ENCODE data around the gene FGFR4. TPM values are rescaled to one million over a fixed set of nuclear protein-coding genes. Genes with fewer than 3 reads are reported as not detected.

The FGFR4 gene
- polyA plus RNA-seq, 2 donors: 1.3 to 1.4 TPM

- Histone ChIP-seq H3K36me3 (ENCODE audit: control insufficient read depth in 2 of 2, insufficient read depth in 2 of 2, low read length in 1 of 2) (no peaks in the 10 kb centered on the region), H3K27me3 (ENCODE audit: control insufficient read depth in 1 of 2, insufficient read depth in 2 of 2, low read length in 2 of 2) (no peaks in the 10 kb centered on the region), H3K4me1 (ENCODE audit: control insufficient read depth in 2 of 2, insufficient read depth in 2 of 2, low read length in 1 of 2) (peaks cover 4 to 11% of the 10 kb centered on the region in 2 donors), H3K27ac (ENCODE audit: low read depth in 2 of 2, low read length in 1 of 2) (no peak overlapping the region), H3K9me3 (ENCODE audit: control insufficient read depth in 2 of 2, insufficient read depth in 1 of 2, low read depth in 1 of 2, low read length in 1 of 2) (no peaks in the 10 kb centered on the region), H3K4me3 (ENCODE audit: low read depth in 1 of 2, low read length in 2 of 2) (no peak overlapping the region)
- 86 to 91% methylated on average over 3 of the region's 3 CpGs for WGBS, 2 donors
These were observed 4.5 kb downstream of the FGFR4 start for GRCh38 chr5:177091232-177091631.

GRCh38 chr5:177092178-177093081 is 5.7 kb downstream of the FGFR4 start:
- Histone ChIP-seq H3K4me3 (ENCODE audit: low read depth in 1 of 2, low read length in 2 of 2) (no peak overlapping the region), H3K4me1 (ENCODE audit: control insufficient read depth in 2 of 2, insufficient read depth in 2 of 2, low read length in 1 of 2) (peaks cover 0 to 5% of the 10 kb centered on the region in 2 donors), H3K36me3 (ENCODE audit: control insufficient read depth in 2 of 2, insufficient read depth in 2 of 2, low read length in 1 of 2) (no peaks in the 10 kb centered on the region), H3K27ac (ENCODE audit: low read depth in 2 of 2, low read length in 1 of 2) (no peak overlapping the region), H3K9me3 (ENCODE audit: control insufficient read depth in 2 of 2, insufficient read depth in 1 of 2, low read depth in 1 of 2, low read length in 1 of 2) (no peaks in the 10 kb centered on the region), H3K27me3 (ENCODE audit: control insufficient read depth in 1 of 2, insufficient read depth in 2 of 2, low read length in 2 of 2) (no peaks in the 10 kb centered on the region)
- WGBS, 2 donors: 90 to 91% methylated on average over 30 to 32 of the region's 32 CpGs

DNA sequence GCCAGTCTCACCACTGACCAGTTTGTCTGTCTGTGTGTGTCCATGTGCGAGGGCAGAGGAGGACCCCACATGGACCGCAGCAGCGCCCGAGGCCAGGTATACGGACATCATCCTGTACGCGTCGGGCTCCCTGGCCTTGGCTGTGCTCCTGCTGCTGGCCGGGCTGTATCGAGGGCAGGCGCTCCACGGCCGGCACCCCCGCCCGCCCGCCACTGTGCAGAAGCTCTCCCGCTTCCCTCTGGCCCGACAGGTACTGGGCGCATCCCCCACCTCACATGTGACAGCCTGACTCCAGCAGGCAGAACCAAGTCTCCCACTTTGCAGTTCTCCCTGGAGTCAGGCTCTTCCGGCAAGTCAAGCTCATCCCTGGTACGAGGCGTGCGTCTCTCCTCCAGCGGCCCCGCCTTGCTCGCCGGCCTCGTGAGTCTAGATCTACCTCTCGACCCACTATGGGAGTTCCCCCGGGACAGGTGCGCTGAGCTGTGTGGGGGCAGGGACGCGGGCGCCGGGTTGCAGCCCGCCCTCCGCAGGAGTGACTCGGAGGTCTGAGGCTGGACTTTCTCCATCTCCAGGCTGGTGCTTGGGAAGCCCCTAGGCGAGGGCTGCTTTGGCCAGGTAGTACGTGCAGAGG is 6.5 kb downstream of the FGFR4 start:
- no peak overlapping the region for H3K27ac ChIP-seq (ENCODE audit: low read depth in 2 of 2, low read length in 1 of 2)
- no peaks in the 10 kb centered on the region for H3K36me3 ChIP-seq (ENCODE audit: control insufficient read depth in 2 of 2, insufficient read depth in 2 of 2, low read length in 1 of 2)
- H3K27me3 ChIP-seq (ENCODE audit: control insufficient read depth in 1 of 2, insufficient read depth in 2 of 2, low read length in 2 of 2): no peaks in the 10 kb centered on the region
- no peak overlapping the region for H3K4me3 ChIP-seq (ENCODE audit: low read depth in 1 of 2, low read length in 2 of 2)
- H3K9me3 ChIP-seq (ENCODE audit: control insufficient read depth in 2 of 2, insufficient read depth in 1 of 2, low read depth in 1 of 2, low read length in 1 of 2): no peaks in the 10 kb centered on the region
- peaks cover 0 to 5% of the 10 kb centered on the region in 2 donors for H3K4me1 ChIP-seq (ENCODE audit: control insufficient read depth in 2 of 2, insufficient read depth in 2 of 2, low read length in 1 of 2)
- 95% methylated on average over 33 to 40 of the region's 40 CpGs for WGBS, 2 donors

- H3K9me3 ChIP-seq (ENCODE audit: control insufficient read depth in 2 of 2, insufficient read depth in 1 of 2, low read depth in 1 of 2, low read length in 1 of 2): no peaks in the 10 kb centered on the region
- peaks cover 0 to 5% of the 10 kb centered on the region in 2 donors for H3K4me1 ChIP-seq (ENCODE audit: control insufficient read depth in 2 of 2, insufficient read depth in 2 of 2, low read length in 1 of 2)
- H3K36me3 ChIP-seq (ENCODE audit: control insufficient read depth in 2 of 2, insufficient read depth in 2 of 2, low read length in 1 of 2): no peaks in the 10 kb centered on the region
- H3K27ac ChIP-seq (ENCODE audit: low read depth in 2 of 2, low read length in 1 of 2): no peak overlapping the region
- H3K27me3 ChIP-seq (ENCODE audit: control insufficient read depth in 1 of 2, insufficient read depth in 2 of 2, low read length in 2 of 2): no peaks in the 10 kb centered on the region
- no peak overlapping the region for H3K4me3 ChIP-seq (ENCODE audit: low read depth in 1 of 2, low read length in 2 of 2)
- 90 to 96% methylated on average over 6 of the region's 6 CpGs for WGBS, 2 donors
These were observed 7.1 kb downstream of the FGFR4 start for GRCh38 chr5:177093803-177094202.

- Histone ChIP-seq H3K4me3 (ENCODE audit: low read depth in 1 of 2, low read length in 2 of 2) (no peak overlapping the region), H3K27ac (ENCODE audit: low read depth in 2 of 2, low read length in 1 of 2) (no peak overlapping the region), H3K36me3 (ENCODE audit: control insufficient read depth in 2 of 2, insufficient read depth in 2 of 2, low read length in 1 of 2) (no peaks in the 10 kb centered on the region), H3K27me3 (ENCODE audit: control insufficient read depth in 1 of 2, insufficient read depth in 2 of 2, low read length in 2 of 2) (no peaks in the 10 kb centered on the region), H3K4me1 (ENCODE audit: control insufficient read depth in 2 of 2, insufficient read depth in 2 of 2, low read length in 1 of 2) (peaks cover 0 to 5% of the 10 kb centered on the region in 2 donors), H3K9me3 (ENCODE audit: control insufficient read depth in 2 of 2, insufficient read depth in 1 of 2, low read depth in 1 of 2, low read length in 1 of 2) (no peaks in the 10 kb centered on the region)
- 61 to 65% methylated on average over 12 of the region's 12 CpGs for WGBS, 2 donors
These were observed 7.7 kb downstream of the FGFR4 start for GRCh38 chr5:177094224-177095087.

- H3K36me3 ChIP-seq (ENCODE audit: control insufficient read depth in 2 of 2, insufficient read depth in 2 of 2, low read length in 1 of 2): no peaks in the 10 kb centered on the region
- H3K4me1 ChIP-seq (ENCODE audit: control insufficient read depth in 2 of 2, insufficient read depth in 2 of 2, low read length in 1 of 2): peaks cover 0 to 2% of the 10 kb centered on the region in 2 donors
- H3K27ac ChIP-seq (ENCODE audit: low read depth in 2 of 2, low read length in 1 of 2): no peak overlapping the region
- no peaks in the 10 kb centered on the region for H3K9me3 ChIP-seq (ENCODE audit: control insufficient read depth in 2 of 2, insufficient read depth in 1 of 2, low read depth in 1 of 2, low read length in 1 of 2)
- H3K27me3 ChIP-seq (ENCODE audit: control insufficient read depth in 1 of 2, insufficient read depth in 2 of 2, low read length in 2 of 2): no peaks in the 10 kb centered on the region
- no peak overlapping the region for H3K4me3 ChIP-seq (ENCODE audit: low read depth in 1 of 2, low read length in 2 of 2)
- 78 to 80% methylated on average over 28 of the region's 28 CpGs for WGBS, 2 donors
These were observed 8.5 kb downstream of the FGFR4 start for GRCh38 chr5:177095088-177095669.

- no peaks in the 10 kb centered on the region for H3K36me3 ChIP-seq (ENCODE audit: control insufficient read depth in 2 of 2, insufficient read depth in 2 of 2, low read length in 1 of 2)
- H3K4me3 ChIP-seq (ENCODE audit: low read depth in 1 of 2, low read length in 2 of 2): no peak overlapping the region
- peaks cover 2 to 4% of the 10 kb centered on the region in 2 donors for H3K4me1 ChIP-seq (ENCODE audit: control insufficient read depth in 2 of 2, insufficient read depth in 2 of 2, low read length in 1 of 2)
- no peaks in the 10 kb centered on the region for H3K27me3 ChIP-seq (ENCODE audit: control insufficient read depth in 1 of 2, insufficient read depth in 2 of 2, low read length in 2 of 2)
- H3K9me3 ChIP-seq (ENCODE audit: control insufficient read depth in 2 of 2, insufficient read depth in 1 of 2, low read depth in 1 of 2, low read length in 1 of 2): no peaks in the 10 kb centered on the region
- H3K27ac ChIP-seq (ENCODE audit: low read depth in 2 of 2, low read length in 1 of 2): no peak overlapping the region
- 84 to 85% methylated on average over 29 of the region's 29 CpGs for WGBS, 2 donors
These were observed 9.7 kb downstream of the FGFR4 start for GRCh38 chr5:177096162-177097015.

GRCh38 chr5:177097016-177097985 is 10.6 kb downstream of the FGFR4 start:
- Histone ChIP-seq H3K27ac (ENCODE audit: low read depth in 2 of 2, low read length in 1 of 2) (no peak overlapping the region), H3K4me1 (ENCODE audit: control insufficient read depth in 2 of 2, insufficient read depth in 2 of 2, low read length in 1 of 2) (peaks cover 2 to 4% of the 10 kb centered on the region in 2 donors), H3K9me3 (ENCODE audit: control insufficient read depth in 2 of 2, insufficient read depth in 1 of 2, low read depth in 1 of 2, low read length in 1 of 2) (no peaks in the 10 kb centered on the region), H3K36me3 (ENCODE audit: control insufficient read depth in 2 of 2, insufficient read depth in 2 of 2, low read length in 1 of 2) (no peaks in the 10 kb centered on the region), H3K27me3 (ENCODE audit: control insufficient read depth in 1 of 2, insufficient read depth in 2 of 2, low read length in 2 of 2) (no peaks in the 10 kb centered on the region), H3K4me3 (ENCODE audit: low read depth in 1 of 2, low read length in 2 of 2) (no peak overlapping the region)
- 85 to 87% methylated on average over 29 to 30 of the region's 30 CpGs for WGBS, 2 donors
